ENCODE data around the gene SLC9A9. TPM values are rescaled to one million over a fixed set of nuclear protein-coding genes. Genes with fewer than 3 reads are reported as not detected.

Gene SLC9A9
- total RNA-seq, 1 experiment from 2014 or later = 1.5 TPM

DNA sequence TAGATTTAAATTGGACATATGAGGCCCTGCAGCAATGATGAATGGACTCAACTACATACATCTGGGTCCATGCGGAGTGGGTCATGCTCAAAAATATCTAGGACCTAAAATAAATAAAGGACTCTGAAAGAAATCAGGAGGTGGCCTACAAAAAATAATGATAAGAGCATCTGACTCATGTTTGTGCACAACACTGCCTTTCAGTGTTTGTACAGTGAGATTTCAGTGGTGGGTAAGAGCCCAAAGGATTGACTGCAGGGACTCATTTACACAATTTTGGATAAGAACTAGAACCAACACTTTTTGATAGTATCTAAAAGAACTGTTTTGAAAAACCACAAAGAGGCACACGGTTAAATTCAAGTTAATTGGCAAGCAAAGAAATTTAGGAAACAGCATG, 285.5 kb downstream of the SLC9A9 start:
- TF ChIP-seq, protein P1, sequence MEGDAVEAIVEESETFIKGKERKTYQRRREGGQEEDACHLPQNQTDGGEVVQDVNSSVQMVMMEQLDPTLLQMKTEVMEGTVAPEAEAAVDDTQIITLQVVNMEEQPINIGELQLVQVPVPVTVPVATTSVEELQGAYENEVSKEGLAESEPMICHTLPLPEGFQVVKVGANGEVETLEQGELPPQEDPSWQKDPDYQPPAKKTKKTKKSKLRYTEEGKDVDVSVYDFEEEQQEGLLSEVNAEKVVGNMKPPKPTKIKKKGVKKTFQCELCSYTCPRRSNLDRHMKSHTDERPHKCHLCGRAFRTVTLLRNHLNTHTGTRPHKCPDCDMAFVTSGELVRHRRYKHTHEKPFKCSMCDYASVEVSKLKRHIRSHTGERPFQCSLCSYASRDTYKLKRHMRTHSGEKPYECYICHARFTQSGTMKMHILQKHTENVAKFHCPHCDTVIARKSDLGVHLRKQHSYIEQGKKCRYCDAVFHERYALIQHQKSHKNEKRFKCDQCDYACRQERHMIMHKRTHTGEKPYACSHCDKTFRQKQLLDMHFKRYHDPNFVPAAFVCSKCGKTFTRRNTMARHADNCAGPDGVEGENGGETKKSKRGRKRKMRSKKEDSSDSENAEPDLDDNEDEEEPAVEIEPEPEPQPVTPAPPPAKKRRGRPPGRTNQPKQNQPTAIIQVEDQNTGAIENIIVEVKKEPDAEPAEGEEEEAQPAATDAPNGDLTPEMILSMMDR (IDR thresholded peaks at IDR 0.05; ENCODE audit: unreplicated experiment) = no peak
- Mint-ChIP-seq H3K27me3 (ENCODE audit: unreplicated experiment) (no peaks in the 10 kb centered on the region), H3K36me3 (ENCODE audit: insufficient read depth, unreplicated experiment) (no peaks in the 10 kb centered on the region), H3K4me1 (ENCODE audit: low read depth, unreplicated experiment) (peaks cover 24% of the 10 kb centered on the region), H3K4me3 (ENCODE audit: low read depth, unreplicated experiment) (no peak overlapping the region), H3K27ac (ENCODE audit: unreplicated experiment) (peak overlapping the region; percentile 5), H3K9me3 (ENCODE audit: low read depth, unreplicated experiment) (peaks cover 5% of the 10 kb centered on the region)
- CTCF ChIA-PET = no interaction called here
- no TSS peak for BruUV-seq (replicated peaks)
- no peak for DNase-seq
- intact Hi-C loops (cut with micrococcal nuclease; ENCODE audit: unreplicated experiment) = no loop called here

DNA sequence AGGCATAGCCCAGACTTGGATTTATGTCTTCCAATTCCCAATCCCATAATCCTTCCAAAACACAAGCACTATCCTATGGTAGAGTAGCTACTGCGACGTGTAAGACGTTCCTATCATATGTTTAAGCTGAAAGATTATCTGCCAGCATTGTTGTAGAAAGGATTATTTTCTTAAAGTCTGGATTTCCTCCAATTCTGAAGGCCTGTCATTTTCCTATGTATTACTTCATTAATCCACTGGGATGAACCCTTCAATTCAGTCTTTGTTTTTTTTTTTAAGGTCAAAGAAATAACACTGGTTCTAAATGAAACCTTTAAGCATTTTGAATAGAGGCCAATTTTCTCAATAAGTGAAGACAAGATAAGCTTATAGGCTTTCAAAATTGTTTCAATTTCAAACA, 289.0 kb downstream of the SLC9A9 start:
- TF ChIP-seq, protein P1 (IDR thresholded peaks at IDR 0.05; ENCODE audit: unreplicated experiment) = no peak
- H3K27ac Mint-ChIP-seq (ENCODE audit: unreplicated experiment) = no peak overlapping the region
- H3K27me3 Mint-ChIP-seq (ENCODE audit: unreplicated experiment) = no peaks in the 10 kb centered on the region
- BruUV-seq (replicated peaks) = no TSS peak
- H3K9me3 Mint-ChIP-seq (ENCODE audit: low read depth, unreplicated experiment) = peaks cover 15% of the 10 kb centered on the region
- DNase-seq = no peak
- CTCF ChIA-PET = no interaction called here
- no peak overlapping the region for H3K4me3 Mint-ChIP-seq (ENCODE audit: low read depth, unreplicated experiment)
- intact Hi-C loops (cut with micrococcal nuclease; ENCODE audit: unreplicated experiment) = no loop called here
- H3K36me3 Mint-ChIP-seq (ENCODE audit: insufficient read depth, unreplicated experiment) = no peaks in the 10 kb centered on the region
- peaks cover 24% of the 10 kb centered on the region for H3K4me1 Mint-ChIP-seq (ENCODE audit: low read depth, unreplicated experiment)

DNA sequence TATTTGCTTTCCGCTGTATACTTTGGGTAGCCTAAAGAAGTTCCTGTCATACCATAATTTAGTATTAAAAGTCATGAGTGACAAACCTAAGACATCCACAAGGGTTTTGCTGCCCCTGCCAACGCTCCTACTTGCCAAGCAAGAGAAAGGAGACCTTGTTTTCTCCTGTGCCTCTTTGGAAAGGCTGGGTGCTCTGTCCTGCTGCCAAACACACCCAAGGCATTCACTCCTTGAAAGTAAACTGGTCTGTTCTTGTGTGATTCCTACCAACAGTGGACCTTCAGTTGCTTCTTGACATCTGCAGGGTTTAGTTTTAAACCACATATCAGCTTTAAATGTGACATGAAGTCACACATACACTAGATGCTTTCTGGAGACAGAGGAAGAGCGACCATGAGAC, 295.4 kb downstream of the SLC9A9 start:
- intact Hi-C loops (cut with micrococcal nuclease; ENCODE audit: unreplicated experiment) = no loop called here
- Mint-ChIP-seq H3K27ac (ENCODE audit: unreplicated experiment) (no peak overlapping the region), H3K4me1 (ENCODE audit: low read depth, unreplicated experiment) (no peaks in the 10 kb centered on the region), H3K9me3 (ENCODE audit: low read depth, unreplicated experiment) (peaks cover 10% of the 10 kb centered on the region), H3K4me3 (ENCODE audit: low read depth, unreplicated experiment) (no peak overlapping the region), H3K27me3 (ENCODE audit: unreplicated experiment) (no peaks in the 10 kb centered on the region), H3K36me3 (ENCODE audit: insufficient read depth, unreplicated experiment) (no peaks in the 10 kb centered on the region)
- BruUV-seq (replicated peaks) = no TSS peak
- CTCF ChIA-PET = no interaction called here
- TF ChIP-seq, protein P1 (IDR thresholded peaks at IDR 0.05; ENCODE audit: unreplicated experiment) = no peak
- no peak for DNase-seq

DNA sequence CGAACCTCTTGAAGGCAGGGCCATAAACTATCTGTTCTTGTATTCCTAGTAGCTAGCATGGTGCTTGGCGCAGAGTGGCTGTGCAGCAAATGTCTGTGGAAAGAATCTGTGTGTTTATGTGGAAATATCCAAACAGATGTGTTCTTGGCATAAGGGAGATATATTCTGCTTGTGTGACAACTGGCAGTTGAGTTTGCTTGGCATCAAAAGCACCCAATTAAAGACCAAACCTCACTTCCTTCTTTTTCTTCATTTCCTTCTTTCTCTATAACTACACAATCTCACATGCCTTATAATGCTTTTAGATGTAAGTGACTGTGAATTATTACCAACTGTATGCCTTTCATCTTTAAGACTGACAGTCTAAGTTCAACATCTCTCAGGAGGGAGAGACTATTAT, 296.5 kb downstream of the SLC9A9 start:
- no TSS peak for BruUV-seq (replicated peaks)
- Mint-ChIP-seq H3K4me1 (ENCODE audit: low read depth, unreplicated experiment) (no peaks in the 10 kb centered on the region), H3K27ac (ENCODE audit: unreplicated experiment) (no peak overlapping the region), H3K36me3 (ENCODE audit: insufficient read depth, unreplicated experiment) (no peaks in the 10 kb centered on the region), H3K4me3 (ENCODE audit: low read depth, unreplicated experiment) (no peak overlapping the region), H3K27me3 (ENCODE audit: unreplicated experiment) (no peaks in the 10 kb centered on the region), H3K9me3 (ENCODE audit: low read depth, unreplicated experiment) (peaks cover 12% of the 10 kb centered on the region)
- TF ChIP-seq, protein P1 (IDR thresholded peaks at IDR 0.05; ENCODE audit: unreplicated experiment) = no peak
- intact Hi-C loops (cut with micrococcal nuclease; ENCODE audit: unreplicated experiment) = no loop called here
- CTCF ChIA-PET = no interaction called here
- DNase-seq = no peak

Data from Calu3 (cell line).